ENCODE results near the gene SMIM5.
A peak's percentile ranks its signal among the peaks of the same experiment; 100 is the strongest.

Gene SMIM5

DNA sequence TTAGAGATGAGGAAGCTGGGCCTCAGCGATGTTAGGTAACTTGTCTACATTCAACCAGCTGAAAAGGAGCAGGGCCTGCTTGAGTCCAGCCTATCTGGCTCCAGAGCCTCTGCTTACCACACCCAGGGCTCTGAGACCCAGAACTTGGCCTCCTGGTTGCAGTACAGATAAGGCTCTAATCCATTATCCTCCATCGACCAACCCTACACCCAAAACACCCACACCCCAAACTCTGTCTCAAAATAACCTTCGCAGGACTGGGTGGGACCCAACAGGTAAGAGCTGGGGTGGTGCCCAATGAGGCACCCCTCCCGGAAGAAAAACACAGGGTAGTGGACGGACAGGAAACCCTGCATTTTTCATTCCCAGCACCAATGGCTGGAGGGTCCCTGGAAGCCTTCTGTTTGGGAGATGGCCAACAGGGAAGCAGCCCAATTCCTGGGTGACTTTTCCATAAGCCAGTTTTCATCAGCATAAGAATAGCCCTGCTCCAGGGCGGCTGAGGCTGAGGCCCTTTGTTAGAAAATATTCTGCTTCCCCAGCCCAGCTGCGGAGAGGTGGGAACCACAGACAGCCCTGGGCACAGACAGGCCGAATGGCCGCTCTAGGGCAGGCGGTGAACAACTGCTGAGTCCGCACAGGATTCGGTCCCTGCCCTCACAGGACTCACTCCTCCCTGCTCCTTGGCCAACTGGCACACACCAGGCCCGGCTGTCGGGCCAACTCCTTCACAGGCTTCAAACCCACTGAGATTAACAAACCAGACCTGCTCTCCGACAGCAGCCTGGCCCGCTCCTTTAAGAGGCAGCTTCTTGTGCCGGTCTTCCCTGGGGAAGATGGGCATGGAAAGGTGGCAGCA is 9.8 kb downstream of the SMIM5 start:
- H3K9ac ChIP-seq = no peak overlapping the region
- no peaks in the 10 kb centered on the region for H3K36me3 ChIP-seq (ENCODE audit: control insufficient read depth, insufficient read depth, low read length)
- H3K4me1 ChIP-seq = peaks cover 62% of the 10 kb centered on the region
- H2AFZ ChIP-seq = peak overlapping the region; percentile 4
- H3K79me2 ChIP-seq = peaks cover 5% of the 10 kb centered on the region
- peak overlapping the region; percentile 78 for H3K4me2 ChIP-seq (ENCODE audit: low read length)
- H3K9me3 ChIP-seq (ENCODE audit: control insufficient read depth, low read length) = no peaks in the 10 kb centered on the region
- H3K27me3 ChIP-seq (ENCODE audit: control insufficient read depth, insufficient read depth, low read length) = no peaks in the 10 kb centered on the region
- H3K27ac ChIP-seq = peak overlapping the region; percentile 83
- no peak for TF ChIP-seq CTCF (IDR thresholded peaks at IDR 0.05)
- peak overlapping the region; percentile 78 for H3K4me3 ChIP-seq (ENCODE audit: low read depth, low read length)

GRCh38 chr17:75643643-75644017 is 10.4 kb downstream of the SMIM5 start:
- Histone ChIP-seq H3K9me3 (ENCODE audit: control insufficient read depth, low read length) (no peaks in the 10 kb centered on the region), H3K9ac (no peak overlapping the region), H3K27ac (peak overlapping the region; percentile 83), H3K27me3 (ENCODE audit: control insufficient read depth, insufficient read depth, low read length) (no peaks in the 10 kb centered on the region), H3K4me3 (ENCODE audit: low read depth, low read length) (no peak overlapping the region), H3K79me2 (peaks cover 3% of the 10 kb centered on the region), H2AFZ (no peak overlapping the region), H3K4me2 (ENCODE audit: low read length) (no peak overlapping the region), H3K36me3 (ENCODE audit: control insufficient read depth, insufficient read depth, low read length) (no peaks in the 10 kb centered on the region), H3K4me1 (peaks cover 61% of the 10 kb centered on the region)
- no peak for TF ChIP-seq CTCF (IDR thresholded peaks at IDR 0.05)

- no peaks in the 10 kb centered on the region for H3K27me3 ChIP-seq (ENCODE audit: control insufficient read depth, insufficient read depth, low read length)
- peaks cover 45% of the 10 kb centered on the region for H3K4me1 ChIP-seq
- H2AFZ ChIP-seq = peak overlapping the region; percentile 2
- H3K79me2 ChIP-seq = peaks cover 13% of the 10 kb centered on the region
- peak overlapping the region; percentile 14 for H3K4me3 ChIP-seq (ENCODE audit: low read depth, low read length)
- no peaks in the 10 kb centered on the region for H3K9me3 ChIP-seq (ENCODE audit: control insufficient read depth, low read length)
- no peak overlapping the region for H3K9ac ChIP-seq
- H3K27ac ChIP-seq = peak overlapping the region; percentile 88
- TF ChIP-seq CTCF (IDR thresholded peaks at IDR 0.05) = no peak
- no peaks in the 10 kb centered on the region for H3K36me3 ChIP-seq (ENCODE audit: control insufficient read depth, insufficient read depth, low read length)
- H3K4me2 ChIP-seq (ENCODE audit: low read length) = peak overlapping the region; percentile 30
Observed at GRCh38 chr17:75645501-75645888, 12.3 kb downstream of the SMIM5 start.

DNA sequence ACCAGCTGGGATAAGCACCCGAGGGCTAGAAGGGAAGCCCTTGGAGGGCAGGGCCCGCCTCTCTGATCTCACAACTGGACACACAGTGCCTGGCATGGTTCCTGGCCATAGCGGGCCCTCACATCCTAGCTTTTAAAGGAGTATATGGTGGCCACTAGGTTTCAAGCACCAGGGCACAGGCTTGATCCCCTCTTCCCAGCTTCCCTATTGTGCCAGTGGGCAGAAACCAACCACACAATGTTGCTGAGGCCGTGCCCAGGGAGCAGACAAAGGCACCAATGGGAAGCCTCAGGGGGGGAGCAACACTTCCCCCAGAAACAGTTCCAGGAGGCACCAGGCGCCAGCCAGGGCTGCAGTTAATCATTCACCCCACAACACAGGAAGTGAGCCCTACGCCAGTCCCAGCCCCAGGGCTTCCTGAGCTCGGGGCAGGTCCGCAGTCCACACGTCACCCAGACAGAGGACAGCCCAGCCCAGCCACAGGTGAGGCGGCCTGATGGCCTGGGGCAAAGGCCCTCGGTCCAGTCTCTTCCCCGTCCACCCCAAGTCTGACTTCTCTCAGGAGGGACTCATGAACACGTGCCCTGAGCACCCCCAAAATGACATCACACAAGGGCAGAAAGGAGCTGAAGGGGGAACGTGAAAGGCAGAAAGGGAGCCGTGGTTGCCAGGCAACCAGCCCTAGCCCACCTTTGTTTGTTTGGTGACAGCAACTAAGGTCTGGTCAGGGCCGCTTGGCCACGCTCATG is 12.8 kb downstream of the SMIM5 start:
- Histone ChIP-seq H3K4me3 (ENCODE audit: low read depth, low read length) (peak overlapping the region; percentile 14), H3K79me2 (peaks cover 13% of the 10 kb centered on the region), H3K36me3 (ENCODE audit: control insufficient read depth, insufficient read depth, low read length) (no peaks in the 10 kb centered on the region), H3K9ac (no peak overlapping the region), H3K4me1 (peaks cover 41% of the 10 kb centered on the region), H3K27me3 (ENCODE audit: control insufficient read depth, insufficient read depth, low read length) (no peaks in the 10 kb centered on the region), H3K27ac (peak overlapping the region; percentile 88), H2AFZ (peak overlapping the region; percentile 2), H3K9me3 (ENCODE audit: control insufficient read depth, low read length) (no peaks in the 10 kb centered on the region), H3K4me2 (ENCODE audit: low read length) (peak overlapping the region; percentile 30)
- TF ChIP-seq CTCF (IDR thresholded peaks at IDR 0.05) = no peak

Measured in parathyroid adenoma (tissue), 2 donors.